AG04450 (cell line): Measurements from ENCODE around the gene D2HGDH. TPM values are rescaled to one million over a fixed set of nuclear protein-coding genes. Genes with fewer than 3 reads are reported as not detected.
A peak's percentile ranks its signal among the peaks of the same experiment; 100 is the strongest.
"Not testable (repeated sequence)": the region's sequence is repeated elsewhere in the genome, so short reads cannot be mapped to it uniquely, and the experiment has no call there.

ENCODE experiments used
- CTCF ChIA-PET: fragments of 300-600, 350-600 bp; formaldehyde crosslinking; extraction: SDS; loops from one replicate; lab custom pipeline; 2022; ENCODE audit warnings: antibody characterized with exemption, inconsistent platforms; lab: Charles Lee
- POLR2A ChIA-PET: fragments of 350-600 bp; formaldehyde crosslinking; extraction: SDS; loops from one replicate; lab custom pipeline; 2021; ENCODE audit warnings: antibody characterized with exemption, inconsistent platforms; lab: Yijun Ruan, JAX
- DNase-seq: peaks from one replicate; pipeline ENCODE4 v3.0.0-alpha.2; 2011; ENCODE audit warnings: low read depth, low spot score
- H3K27ac ChIP-seq: one replicate; pipeline ENCODE4 v1.5.1; 2012; ENCODE audit warnings: low read depth, low read length, control low read depth
- H3K27me3 ChIP-seq: one replicate; pipeline ENCODE4 v1.6.0; 2012; ENCODE audit warnings: low read length; ENCODE audit not compliant: control insufficient read depth, insufficient read depth
- H3K4me3 ChIP-seq: 2 replicates; pipeline ENCODE4 v1.5.1; 2011; ENCODE audit warnings: mild to moderate bottlenecking, low read depth, low read length, control low read depth
- H3K9me3 ChIP-seq: 2 replicates; pipeline ENCODE4 v1.5.1; 2012; ENCODE audit warnings: low read length; ENCODE audit not compliant: control insufficient read depth, insufficient read depth
- polyA plus RNA-seq: library from polyadenylated mRNA; depleted of rRNA; stranded (reverse); fragments of >200 nt; gene quantifications from 2 replicates; pipeline ENCODE4 v1.2.3, GENCODE V29; 2011
- TF ChIP-seq, protein P1 (sequence below): IDR thresholded peaks from 2 replicates; pipeline ENCODE4 v1.5.1; 2011; ENCODE audit warnings: low read depth, low read length, control low read depth, inconsistent platforms

D2HGDH gene
- polyA plus RNA-seq, 1 experiment, result 7.3 TPM

DNA sequence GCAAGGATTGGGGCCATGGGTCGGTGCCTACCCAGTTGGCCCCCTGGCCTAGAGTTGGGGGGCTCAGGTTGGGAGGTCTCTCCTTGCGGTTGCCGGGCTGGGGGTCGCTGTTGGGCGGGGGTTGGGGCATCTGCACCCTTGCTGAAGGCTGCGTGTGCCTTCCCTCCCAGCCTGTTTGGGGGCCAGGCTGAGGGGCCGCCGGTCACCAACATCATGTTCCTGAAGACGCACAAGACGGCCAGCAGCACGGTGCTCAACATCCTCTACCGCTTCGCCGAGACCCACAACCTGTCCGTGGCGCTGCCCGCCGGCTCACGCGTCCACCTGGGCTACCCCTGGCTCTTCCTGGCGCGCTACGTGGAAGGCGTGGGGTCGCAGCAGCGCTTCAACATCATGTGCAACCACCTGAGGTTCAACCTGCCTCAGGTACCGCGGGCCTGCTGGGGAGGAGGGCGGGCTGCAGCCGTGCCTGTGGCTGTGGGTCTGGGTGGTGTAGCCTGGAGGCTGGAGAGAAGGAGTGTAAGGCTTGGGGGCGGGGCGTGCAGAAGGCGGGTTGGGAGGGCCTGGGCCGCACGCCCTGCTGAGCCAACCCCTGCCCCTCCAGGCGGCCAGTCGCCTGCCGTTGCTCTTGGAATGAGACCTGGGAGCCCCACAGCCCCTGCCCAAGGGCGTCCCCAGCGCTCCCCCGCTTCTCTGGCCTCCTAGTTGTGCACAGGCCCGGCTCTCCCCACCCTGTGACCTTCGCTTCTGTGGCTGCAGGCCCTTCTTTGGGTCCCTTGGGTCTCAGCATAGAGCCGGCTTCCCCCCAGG, 67.4 kb downstream of the D2HGDH start:
- CTCF ChIA-PET, result no interaction called here
- peaks cover under 1% of the 10 kb centered on the region; the same call in 1 of the 2 replicates for H3K9me3 ChIP-seq
- POLR2A ChIA-PET, result interaction anchor here (0.7 kb wide), 1 partner anchor 8 kb away, joined by 8 read pairs; no protein-coding TSS in a partner anchor
- TF ChIP-seq, protein P1, sequence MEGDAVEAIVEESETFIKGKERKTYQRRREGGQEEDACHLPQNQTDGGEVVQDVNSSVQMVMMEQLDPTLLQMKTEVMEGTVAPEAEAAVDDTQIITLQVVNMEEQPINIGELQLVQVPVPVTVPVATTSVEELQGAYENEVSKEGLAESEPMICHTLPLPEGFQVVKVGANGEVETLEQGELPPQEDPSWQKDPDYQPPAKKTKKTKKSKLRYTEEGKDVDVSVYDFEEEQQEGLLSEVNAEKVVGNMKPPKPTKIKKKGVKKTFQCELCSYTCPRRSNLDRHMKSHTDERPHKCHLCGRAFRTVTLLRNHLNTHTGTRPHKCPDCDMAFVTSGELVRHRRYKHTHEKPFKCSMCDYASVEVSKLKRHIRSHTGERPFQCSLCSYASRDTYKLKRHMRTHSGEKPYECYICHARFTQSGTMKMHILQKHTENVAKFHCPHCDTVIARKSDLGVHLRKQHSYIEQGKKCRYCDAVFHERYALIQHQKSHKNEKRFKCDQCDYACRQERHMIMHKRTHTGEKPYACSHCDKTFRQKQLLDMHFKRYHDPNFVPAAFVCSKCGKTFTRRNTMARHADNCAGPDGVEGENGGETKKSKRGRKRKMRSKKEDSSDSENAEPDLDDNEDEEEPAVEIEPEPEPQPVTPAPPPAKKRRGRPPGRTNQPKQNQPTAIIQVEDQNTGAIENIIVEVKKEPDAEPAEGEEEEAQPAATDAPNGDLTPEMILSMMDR, result no peak
- H3K27me3 ChIP-seq, result peaks cover 6% of the 10 kb centered on the region
- DNase-seq, result no peak
- no peak overlapping the region for H3K27ac ChIP-seq
- no peak overlapping the region for H3K4me3 ChIP-seq

DNA sequence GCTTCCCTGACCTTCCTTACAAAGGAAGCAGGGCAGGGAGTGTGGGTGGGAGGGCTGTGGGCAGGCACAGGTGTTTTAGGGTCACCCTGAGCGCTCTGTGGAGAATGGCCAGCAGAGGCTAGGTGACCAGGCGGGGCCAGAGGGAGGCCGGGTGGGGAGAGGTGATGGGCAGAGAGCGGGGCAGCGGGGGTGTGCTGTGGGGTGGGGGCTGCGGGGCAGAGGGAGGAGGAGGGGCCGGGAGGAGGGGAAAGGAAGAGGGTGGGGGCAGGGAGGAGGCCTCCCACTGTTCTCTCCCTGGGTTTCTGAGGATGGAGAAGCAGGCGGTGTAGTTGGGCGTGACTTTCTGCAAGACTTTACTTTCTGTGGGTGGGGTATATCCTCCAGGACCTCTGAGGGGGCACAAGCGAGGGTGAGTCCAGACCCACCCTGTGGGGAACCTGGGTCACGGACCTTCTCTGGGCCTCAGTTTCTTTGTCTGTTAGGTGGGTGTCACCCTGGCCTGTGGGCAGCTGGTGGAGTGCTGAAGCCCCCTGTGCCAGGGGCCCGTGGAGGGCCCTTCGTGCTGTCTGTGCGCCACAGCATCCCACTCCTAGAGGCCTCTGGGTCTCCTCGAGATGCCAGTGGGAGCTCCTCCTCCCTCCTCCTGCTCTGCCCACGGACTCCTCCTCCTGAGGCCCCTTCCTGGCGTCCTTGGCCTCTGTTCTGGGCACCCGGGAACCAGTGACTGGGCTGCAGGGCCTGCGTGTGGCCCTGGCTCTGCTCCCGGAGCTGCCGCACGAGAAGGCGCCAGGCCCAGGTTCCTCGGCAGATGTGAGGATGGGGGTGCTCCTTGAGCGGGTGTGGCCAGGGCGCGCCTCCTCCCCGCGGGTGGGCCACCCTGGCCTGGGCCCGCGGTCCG, 68.2 kb downstream of the D2HGDH start:
- ChIA-PET CTCF (no interaction called here), POLR2A (no interaction called here)
- no peak overlapping the region for H3K27ac ChIP-seq
- peaks cover 4% of the 10 kb centered on the region for H3K27me3 ChIP-seq
- DNase-seq, result no peak
- H3K4me3 ChIP-seq, result no peak overlapping the region; the same call in 1 of the 2 replicates
- H3K9me3 ChIP-seq, result no peaks in the 10 kb centered on the region; the same call in 1 of the 2 replicates
- TF ChIP-seq, protein P1, result no peak

DNA sequence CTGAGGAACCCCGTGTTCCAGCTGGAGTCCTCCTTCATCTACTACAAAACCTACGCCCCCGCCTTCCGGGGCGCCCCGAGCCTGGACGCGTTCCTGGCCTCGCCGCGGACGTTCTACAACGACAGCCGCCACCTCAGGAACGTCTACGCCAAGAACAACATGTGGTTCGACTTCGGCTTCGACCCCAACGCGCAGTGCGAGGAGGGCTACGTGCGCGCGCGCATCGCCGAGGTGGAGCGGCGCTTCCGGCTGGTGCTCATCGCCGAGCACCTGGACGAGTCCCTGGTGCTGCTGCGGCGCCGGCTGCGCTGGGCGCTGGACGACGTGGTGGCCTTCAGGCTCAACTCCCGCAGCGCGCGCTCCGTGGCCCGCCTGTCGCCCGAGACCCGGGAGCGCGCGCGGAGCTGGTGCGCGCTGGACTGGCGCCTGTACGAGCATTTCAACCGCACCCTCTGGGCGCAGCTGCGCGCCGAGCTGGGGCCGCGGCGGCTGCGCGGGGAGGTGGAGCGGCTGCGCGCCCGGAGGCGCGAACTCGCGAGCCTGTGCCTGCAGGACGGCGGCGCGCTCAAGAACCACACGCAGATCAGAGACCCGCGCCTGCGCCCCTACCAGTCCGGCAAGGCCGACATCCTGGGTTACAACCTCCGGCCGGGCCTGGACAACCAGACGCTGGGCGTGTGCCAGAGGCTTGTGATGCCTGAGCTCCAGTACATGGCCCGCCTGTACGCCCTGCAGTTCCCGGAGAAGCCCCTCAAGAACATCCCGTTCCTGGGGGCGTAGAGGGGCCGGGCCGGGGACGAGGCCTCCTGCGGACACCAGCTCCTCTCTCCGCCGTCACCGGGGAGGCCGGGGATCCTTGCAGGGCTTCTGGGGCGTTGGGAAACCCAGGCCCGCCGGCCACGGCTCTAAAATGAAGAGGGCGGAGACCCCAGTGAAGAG, 69.2 kb downstream of the D2HGDH start:
- TF ChIP-seq, protein P1, result no peak
- H3K9me3 ChIP-seq, result no peaks in the 10 kb centered on the region; the same call in 1 of the 2 replicates
- peak overlapping the region; percentile 52 for H3K4me3 ChIP-seq
- CTCF ChIA-PET, result no interaction called here
- H3K27ac ChIP-seq, result no peak overlapping the region
- no peaks in the 10 kb centered on the region for H3K27me3 ChIP-seq
- peak; percentile 8 for DNase-seq
- POLR2A ChIA-PET, result interaction anchor here (1.0 kb wide), 1 partner anchor 117 kb away, joined by 4 read pairs; the partner anchor contains the start of gene DTYMK

DNA sequence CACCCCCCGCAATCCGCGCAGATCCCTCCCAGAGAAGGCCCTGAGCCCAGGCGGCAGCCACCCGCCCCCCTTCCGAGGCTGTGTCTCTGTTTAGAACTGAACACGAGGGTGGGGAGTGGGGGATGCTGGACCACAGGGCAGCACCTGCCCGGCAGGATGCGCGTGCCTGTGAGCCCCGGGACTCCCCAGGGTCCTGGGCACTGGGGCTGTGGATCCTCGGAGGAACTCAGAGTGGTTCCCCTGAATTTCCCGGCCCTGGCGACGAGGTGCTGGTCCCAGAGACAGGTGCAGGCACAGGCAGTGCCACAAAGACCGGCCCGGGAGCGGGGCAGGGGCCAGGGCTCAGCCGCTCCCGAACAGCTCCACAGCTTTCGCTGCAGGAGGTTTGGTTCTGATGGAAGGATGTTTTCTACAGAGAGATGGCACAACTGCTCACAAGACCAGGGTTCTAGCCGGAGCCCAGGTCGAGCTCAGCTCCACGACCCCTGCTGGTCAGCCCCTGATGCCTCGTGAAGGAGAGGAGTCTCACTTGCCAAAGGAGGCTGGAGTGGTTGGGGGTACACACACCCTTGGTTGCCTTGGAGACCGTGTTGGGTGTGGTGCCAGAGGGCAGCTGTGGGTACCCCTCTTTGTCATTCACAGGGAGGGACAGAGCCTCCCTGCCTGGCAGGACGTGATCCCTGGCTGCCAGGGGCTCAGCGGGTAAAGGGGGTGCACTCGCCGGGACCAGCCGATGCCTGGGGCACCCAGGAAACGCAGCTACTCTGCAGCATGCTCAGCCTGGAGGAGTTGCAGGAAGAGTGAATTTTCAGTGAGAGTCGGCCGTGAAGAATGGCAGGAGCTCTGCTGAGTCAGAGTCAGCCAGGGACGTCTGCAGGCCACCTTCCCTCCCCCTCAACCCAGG, 70.1 kb downstream of the D2HGDH start:
- ChIA-PET CTCF (no interaction called here), POLR2A (interaction anchor here (1.0 kb wide), 1 partner anchor 118 kb away, joined by 4 read pairs; the partner anchor contains the start of gene DTYMK)
- TF ChIP-seq, protein P1, result peak; percentile 21; the same call in 1 of the 2 replicates
- no peak overlapping the region for H3K27ac ChIP-seq
- no peak for DNase-seq
- H3K9me3 ChIP-seq, result no peaks in the 10 kb centered on the region; the same call in 1 of the 2 replicates
- H3K4me3 ChIP-seq, result peak overlapping the region; percentile 52; the same call in 1 of the 2 replicates
- H3K27me3 ChIP-seq, result no peaks in the 10 kb centered on the region

DNA sequence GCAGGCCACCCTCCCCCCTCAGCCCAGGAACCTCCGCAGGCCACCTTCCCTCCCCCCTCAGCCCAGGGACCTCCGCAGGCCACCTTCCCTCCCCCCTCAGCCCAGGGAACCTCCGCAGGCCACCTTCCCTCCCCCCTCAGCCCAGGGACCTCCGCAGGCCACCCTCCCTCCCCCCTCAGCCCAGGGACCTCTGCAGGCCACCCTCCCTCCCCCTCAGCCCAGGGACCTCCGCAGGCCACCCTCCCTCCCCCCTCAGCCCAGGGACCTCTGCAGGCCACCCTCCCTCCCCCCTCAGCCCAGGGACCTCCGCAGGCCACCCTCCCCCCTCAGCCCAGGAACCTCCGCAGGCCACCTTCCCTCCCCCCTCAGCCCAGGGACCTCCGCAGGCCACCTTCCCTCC, 71.8 kb downstream of the D2HGDH start:
- DNase-seq, CTCF ChIA-PET, POLR2A ChIA-PET, H3K27me3 ChIP-seq, H3K27ac ChIP-seq, H3K9me3 ChIP-seq, H3K4me3 ChIP-seq: not testable (repeated sequence)
